Chondrocyte (in vitro differentiated cells): ENCODE data around the gene ZNF837. TPM values are rescaled to one million over a fixed set of nuclear protein-coding genes. Genes with fewer than 3 reads are reported as not detected.

Experiments used
- DNase-seq: peaks from one replicate; pipeline ENCODE4 v3.0.0; 2021; ENCODE audit warnings: mixed read lengths, low spot score
- H3K27ac Mint-ChIP-seq: one replicate; pipeline ENCODE4 v1.8.0; 2021; ENCODE audit warnings: mild to moderate bottlenecking, moderate library complexity, mixed read lengths; ENCODE audit not compliant: unreplicated experiment
- H3K27me3 Mint-ChIP-seq: 2 replicates; pipeline ENCODE4 v1.8.0; 2021; ENCODE audit warnings: low read depth, mixed read lengths
- H3K36me3 Mint-ChIP-seq: 2 replicates; pipeline ENCODE4 v1.8.0; 2021; ENCODE audit warnings: low read depth, mixed read lengths
- H3K4me1 Mint-ChIP-seq: 2 replicates; pipeline ENCODE4 v1.8.0; 2021; ENCODE audit warnings: low read depth, mild to moderate bottlenecking, mixed read lengths
- H3K4me3 Mint-ChIP-seq: one replicate; pipeline ENCODE4 v1.8.0; 2021; ENCODE audit warnings: mild to moderate bottlenecking, moderate library complexity, mixed read lengths; ENCODE audit not compliant: unreplicated experiment
- H3K9me3 Mint-ChIP-seq: 2 replicates; pipeline ENCODE4 v1.8.0; 2021; ENCODE audit warnings: low read depth, mixed read lengths
- CTCF ChIP-seq: fragments of 200-600 bp; sonication (generic); IDR thresholded peaks from 2 replicates; pipeline ENCODE4 v1.5.0; 2021; ENCODE audit warnings: antibody characterized with exemption, mild to moderate bottlenecking, moderate library complexity
- total RNA-seq: library from RNA; stranded (reverse); gene quantifications from 3 replicates; pipeline ENCODE4 v1.2.1, GENCODE V29; 2021

The ZNF837 gene
- total RNA-seq, 1 donor from 2014 or later: 2.5 TPM

- no peaks in the 10 kb centered on the region for H3K9me3 Mint-ChIP-seq
- peak overlapping the region; percentile 78 for H3K4me3 Mint-ChIP-seq
- no peaks in the 10 kb centered on the region for H3K27me3 Mint-ChIP-seq
- no peak for TF ChIP-seq CTCF
- peak overlapping the region; percentile 90 for H3K27ac Mint-ChIP-seq
- peaks cover 22% of the 10 kb centered on the region for H3K4me1 Mint-ChIP-seq
- H3K36me3 Mint-ChIP-seq: no peaks in the 10 kb centered on the region
- no peak for DNase-seq
Measured at GRCh38 chr19:58401840-58402421, 21.1 kb upstream of the ZNF837 start.

- Mint-ChIP-seq H3K4me1 (peaks cover 18% of the 10 kb centered on the region), H3K36me3 (no peaks in the 10 kb centered on the region), H3K27me3 (no peaks in the 10 kb centered on the region), H3K27ac (peak overlapping the region; percentile 90), H3K4me3 (peak overlapping the region; percentile 78), H3K9me3 (no peaks in the 10 kb centered on the region)
- peak; percentile 99 for DNase-seq
- TF ChIP-seq CTCF: peak; percentile 50
Measured at GRCh38 chr19:58400916-58401839, 20.3 kb upstream of the ZNF837 start.

- H3K4me3 Mint-ChIP-seq: peak overlapping the region; percentile 78
- no peaks in the 10 kb centered on the region for H3K9me3 Mint-ChIP-seq
- H3K4me1 Mint-ChIP-seq: peaks cover 18% of the 10 kb centered on the region
- peak overlapping the region; percentile 57 for H3K27ac Mint-ChIP-seq
- DNase-seq: peak; percentile 82
- no peak for TF ChIP-seq CTCF
- H3K36me3 Mint-ChIP-seq: no peaks in the 10 kb centered on the region
- H3K27me3 Mint-ChIP-seq: no peaks in the 10 kb centered on the region
Measured at GRCh38 chr19:58400316-58400915, 19.6 kb upstream of the ZNF837 start.

GRCh38 chr19:58399903-58400302 lies 19.1 kb upstream of the ZNF837 start:
- no peak for TF ChIP-seq CTCF
- peak; percentile 56 for DNase-seq
- Mint-ChIP-seq H3K4me3 (peak overlapping the region; percentile 78), H3K36me3 (peaks cover under 1% of the 10 kb centered on the region), H3K27me3 (no peaks in the 10 kb centered on the region), H3K9me3 (no peaks in the 10 kb centered on the region), H3K4me1 (peaks cover 18% of the 10 kb centered on the region), H3K27ac (no peak overlapping the region)

- Mint-ChIP-seq H3K36me3 (peaks cover 11% of the 10 kb centered on the region), H3K27me3 (no peaks in the 10 kb centered on the region), H3K9me3 (no peaks in the 10 kb centered on the region), H3K4me1 (peaks cover 16% of the 10 kb centered on the region), H3K27ac (no peak overlapping the region), H3K4me3 (no peak overlapping the region)
- DNase-seq: peak; percentile 77
- no peak for TF ChIP-seq CTCF
Measured at GRCh38 chr19:58398545-58398944, 17.7 kb upstream of the ZNF837 start.
